T-helper 9 cell (primary cell): Measurements from ENCODE around the gene CDK13.

Experiments
- DNase-seq: peaks from one replicate; pipeline ENCODE4 v3.0.0-alpha.2; 2020

The CDK13 gene

GRCh38 chr7:40015790-40016296 is 65.8 kb downstream of the CDK13 start:
- no peak for DNase-seq

GRCh38 chr7:40019558-40019957 is 69.5 kb downstream of the CDK13 start:
- DNase-seq = no peak

GRCh38 chr7:40024048-40024447 is 74.0 kb downstream of the CDK13 start:
- DNase-seq = no peak

GRCh38 chr7:40024841-40025240 is 74.8 kb downstream of the CDK13 start:
- DNase-seq = no peak

GRCh38 chr7:40027545-40027944 is 77.5 kb downstream of the CDK13 start:
- DNase-seq = no peak

- DNase-seq = no peak
Measured at GRCh38 chr7:40033826-40034225, 83.8 kb downstream of the CDK13 start.

GRCh38 chr7:40041456-40041855 is 91.4 kb downstream of the CDK13 start:
- no peak for DNase-seq

- DNase-seq = no peak
Measured at GRCh38 chr7:40043164-40043563, 93.1 kb downstream of the CDK13 start.

GRCh38 chr7:40047661-40048060 is 97.6 kb downstream of the CDK13 start:
- no peak for DNase-seq

GRCh38 chr7:40057292-40057691 is 107.2 kb downstream of the CDK13 start:
- DNase-seq = no peak

GRCh38 chr7:40058026-40058425 is 108.0 kb downstream of the CDK13 start:
- DNase-seq = no peak

- no peak for DNase-seq
Measured at GRCh38 chr7:40058636-40059035, 108.6 kb downstream of the CDK13 start.

- no peak for DNase-seq
Measured at GRCh38 chr7:40059057-40059456, 109.0 kb downstream of the CDK13 start.

- no peak for DNase-seq
Measured at GRCh38 chr7:40072268-40072667, 122.2 kb downstream of the CDK13 start.

GRCh38 chr7:40073239-40073638 is 123.2 kb downstream of the CDK13 start:
- no peak for DNase-seq

- no peak for DNase-seq
Measured at GRCh38 chr7:40077849-40078248, 127.8 kb downstream of the CDK13 start.

GRCh38 chr7:40092182-40092581 is 142.1 kb downstream of the CDK13 start:
- DNase-seq = no peak

- no peak for DNase-seq
Measured at GRCh38 chr7:40093631-40094350, 143.7 kb downstream of the CDK13 start.

GRCh38 chr7:40095230-40095629 is 145.2 kb downstream of the CDK13 start:
- DNase-seq = no peak

GRCh38 chr7:40095695-40096327 is 145.8 kb downstream of the CDK13 start:
- no peak for DNase-seq

GRCh38 chr7:40097728-40098127 is 147.7 kb downstream of the CDK13 start:
- no peak for DNase-seq

- no peak for DNase-seq
Measured at GRCh38 chr7:40098810-40099209, 148.8 kb downstream of the CDK13 start.

- no peak for DNase-seq
Measured at GRCh38 chr7:40099837-40100236, 149.8 kb downstream of the CDK13 start.

GRCh38 chr7:40101201-40101600 is 151.1 kb downstream of the CDK13 start:
- no peak for DNase-seq

- no peak for DNase-seq
Measured at GRCh38 chr7:40102897-40103296, 152.8 kb downstream of the CDK13 start.
